LNCaP clone FGC (cell line): ENCODE data around the gene EMILIN2.

ENCODE experiments used
- DNase-seq: peaks from one replicate; pipeline ENCODE4 v3.0.0-alpha.2; 2011; ENCODE audit warnings: low read depth
- H3K4me3 ChIP-seq: 2 replicates; pipeline ENCODE4 v1.5.1; 2011; ENCODE audit warnings: mild to moderate bottlenecking, low read depth, low read length, control low read depth
- TF ChIP-seq, protein P1 (sequence below): IDR thresholded peaks from 2 replicates; pipeline ENCODE4 v1.5.1; 2012; ENCODE audit warnings: mild to moderate bottlenecking; ENCODE audit not compliant: control insufficient read depth, insufficient read depth; ENCODE audit errors: extremely low read depth

The EMILIN2 gene

DNA sequence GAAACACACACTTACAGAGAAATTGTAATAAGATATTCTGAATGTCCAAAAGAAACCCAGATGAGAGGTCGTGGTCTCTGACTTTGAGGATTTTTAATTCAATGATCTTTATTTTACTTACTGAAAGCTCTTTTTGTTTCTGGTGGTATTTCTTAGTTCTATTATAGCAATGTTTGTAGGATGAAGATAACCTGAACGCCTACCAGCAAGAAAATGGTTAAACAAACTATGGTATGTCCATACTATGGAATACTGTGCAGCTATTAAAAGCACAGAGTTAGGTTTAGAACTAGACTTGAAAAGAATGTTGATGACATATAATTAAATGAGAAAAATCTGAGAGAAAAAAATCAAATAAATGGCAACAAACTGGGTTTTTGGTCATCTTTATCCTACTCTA lies 105.8 kb downstream of the EMILIN2 start:
- TF ChIP-seq, protein P1, sequence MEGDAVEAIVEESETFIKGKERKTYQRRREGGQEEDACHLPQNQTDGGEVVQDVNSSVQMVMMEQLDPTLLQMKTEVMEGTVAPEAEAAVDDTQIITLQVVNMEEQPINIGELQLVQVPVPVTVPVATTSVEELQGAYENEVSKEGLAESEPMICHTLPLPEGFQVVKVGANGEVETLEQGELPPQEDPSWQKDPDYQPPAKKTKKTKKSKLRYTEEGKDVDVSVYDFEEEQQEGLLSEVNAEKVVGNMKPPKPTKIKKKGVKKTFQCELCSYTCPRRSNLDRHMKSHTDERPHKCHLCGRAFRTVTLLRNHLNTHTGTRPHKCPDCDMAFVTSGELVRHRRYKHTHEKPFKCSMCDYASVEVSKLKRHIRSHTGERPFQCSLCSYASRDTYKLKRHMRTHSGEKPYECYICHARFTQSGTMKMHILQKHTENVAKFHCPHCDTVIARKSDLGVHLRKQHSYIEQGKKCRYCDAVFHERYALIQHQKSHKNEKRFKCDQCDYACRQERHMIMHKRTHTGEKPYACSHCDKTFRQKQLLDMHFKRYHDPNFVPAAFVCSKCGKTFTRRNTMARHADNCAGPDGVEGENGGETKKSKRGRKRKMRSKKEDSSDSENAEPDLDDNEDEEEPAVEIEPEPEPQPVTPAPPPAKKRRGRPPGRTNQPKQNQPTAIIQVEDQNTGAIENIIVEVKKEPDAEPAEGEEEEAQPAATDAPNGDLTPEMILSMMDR, result no peak
- no peak overlapping the region for H3K4me3 ChIP-seq
- no peak for DNase-seq

DNA sequence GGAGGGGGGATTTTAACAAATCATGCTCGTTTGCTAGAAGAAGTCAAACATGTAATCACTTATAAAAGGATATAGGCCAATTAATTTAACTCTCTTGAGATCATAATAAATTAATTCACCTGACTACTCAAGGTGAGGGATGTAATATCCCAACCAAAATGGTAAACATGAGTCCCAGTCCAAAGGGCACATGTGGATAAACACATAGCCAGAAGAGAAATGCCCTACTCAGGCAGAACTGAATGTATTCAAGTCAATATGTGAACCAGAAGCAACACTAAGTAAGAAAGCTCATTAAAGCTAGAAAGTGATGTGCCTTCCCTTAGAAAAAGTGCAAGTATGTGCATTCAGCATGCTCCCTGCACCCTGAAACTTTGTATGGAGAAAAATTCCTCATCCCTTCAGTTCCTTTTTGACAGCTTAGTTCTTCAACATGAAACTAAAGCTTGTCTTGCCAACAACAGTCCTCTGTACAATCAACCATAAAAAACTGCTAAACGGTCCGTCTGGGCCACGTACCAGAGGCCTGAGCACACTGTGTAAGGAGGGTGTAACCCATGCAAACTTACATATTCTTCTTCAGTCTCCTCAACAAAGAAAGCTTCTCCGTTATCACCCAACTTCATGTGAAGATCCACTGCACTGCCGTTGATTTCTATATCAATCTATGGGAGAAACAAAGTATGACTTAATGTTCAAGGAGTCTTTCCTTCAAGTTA lies 107.3 kb downstream of the EMILIN2 start:
- TF ChIP-seq, protein P1, result no peak
- H3K4me3 ChIP-seq, result no peak overlapping the region
- DNase-seq, result no peak

GRCh38 chr18:2954869-2955645 lies 108.3 kb downstream of the EMILIN2 start:
- TF ChIP-seq, protein P1, result no peak
- DNase-seq, result no peak

GRCh38 chr18:2956056-2956455 lies 109.2 kb downstream of the EMILIN2 start:
- DNase-seq, result no peak
- TF ChIP-seq, protein P1, result no peak
- no peak overlapping the region for H3K4me3 ChIP-seq

More at GRCh38 chr18:2954869-2955645, 108.3 kb downstream of the EMILIN2 start:
- no peak overlapping the region for H3K4me3 ChIP-seq

DNA sequence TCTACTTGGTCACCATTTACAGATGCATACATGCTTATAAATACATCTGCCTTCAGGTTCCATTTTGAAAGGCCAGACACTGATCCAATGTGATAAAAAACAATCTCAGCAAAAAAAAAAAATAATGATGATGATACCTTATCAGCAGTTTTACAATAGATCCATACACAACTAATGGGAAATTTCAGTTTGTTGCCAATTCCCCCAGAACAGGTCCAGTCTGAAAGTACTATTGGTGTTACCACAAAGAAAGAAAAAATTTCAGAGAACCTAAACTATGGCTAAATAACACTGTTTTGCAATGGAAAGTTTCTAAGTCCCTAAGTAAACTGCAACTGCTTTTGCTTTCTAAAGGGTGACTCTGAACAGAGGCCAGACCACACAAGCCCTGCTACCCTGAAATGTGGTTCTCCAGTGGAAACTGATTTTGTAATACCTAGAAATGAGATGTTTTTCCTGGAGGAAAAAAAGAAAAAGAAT lies 112.1 kb downstream of the EMILIN2 start:
- TF ChIP-seq, protein P1, result no peak
- no peak overlapping the region for H3K4me3 ChIP-seq
- DNase-seq, result no peak

DNA sequence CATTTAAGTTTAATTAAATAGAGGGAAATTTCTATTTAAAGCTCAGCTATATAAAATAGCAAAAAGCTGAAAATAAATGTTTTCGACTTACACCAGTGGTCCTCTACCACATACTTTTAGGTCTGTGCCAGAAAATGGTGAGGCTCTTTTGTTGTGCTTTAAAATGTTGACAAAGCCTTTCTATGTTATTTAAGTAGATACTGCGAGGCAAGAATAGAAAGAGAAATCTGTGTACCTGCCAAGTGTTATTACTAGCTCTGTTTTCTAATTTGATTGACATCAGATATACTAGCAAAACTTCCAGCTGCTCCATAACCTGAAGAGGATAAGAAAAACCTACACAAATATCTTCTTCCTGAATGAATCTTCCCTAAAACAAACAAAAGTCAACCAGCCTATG lies 112.5 kb downstream of the EMILIN2 start:
- no peak overlapping the region for H3K4me3 ChIP-seq
- TF ChIP-seq, protein P1, result no peak
- DNase-seq, result no peak
